Measurements from ENCODE around the gene SLC40A1.

SLC40A1 gene

DNA sequence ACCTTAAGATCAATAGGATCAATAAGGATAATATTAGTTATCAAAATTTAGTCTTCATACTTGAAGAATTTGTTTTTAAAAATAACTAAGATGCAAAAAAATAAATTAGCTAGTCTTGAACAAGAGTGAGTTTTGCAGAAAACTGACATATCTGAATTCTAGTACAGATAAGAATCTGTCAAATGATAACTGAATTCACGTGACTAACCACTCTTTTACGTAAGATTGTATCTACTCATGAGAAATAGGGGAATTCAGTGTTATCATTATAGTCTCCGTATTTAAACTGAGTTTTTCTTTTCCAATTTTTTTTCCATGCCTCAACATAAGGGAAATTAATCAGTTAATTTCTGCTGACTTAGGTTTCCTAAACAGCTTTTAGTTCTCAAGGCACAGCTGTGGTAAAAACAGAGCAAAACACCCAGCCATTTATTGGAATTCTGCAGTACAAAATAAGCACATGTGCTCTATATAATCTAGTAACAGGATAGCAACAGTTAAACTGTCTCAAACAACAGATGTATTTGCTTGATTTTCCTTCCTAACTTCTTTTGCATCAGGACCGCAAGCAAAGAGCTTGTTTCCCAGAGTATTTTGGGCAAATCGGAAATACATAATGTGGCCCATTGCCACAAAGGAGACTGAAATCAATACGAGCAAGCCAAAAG lies 19.1 kb downstream of the SLC40A1 start:
- DNase-seq, result no peak

DNA sequence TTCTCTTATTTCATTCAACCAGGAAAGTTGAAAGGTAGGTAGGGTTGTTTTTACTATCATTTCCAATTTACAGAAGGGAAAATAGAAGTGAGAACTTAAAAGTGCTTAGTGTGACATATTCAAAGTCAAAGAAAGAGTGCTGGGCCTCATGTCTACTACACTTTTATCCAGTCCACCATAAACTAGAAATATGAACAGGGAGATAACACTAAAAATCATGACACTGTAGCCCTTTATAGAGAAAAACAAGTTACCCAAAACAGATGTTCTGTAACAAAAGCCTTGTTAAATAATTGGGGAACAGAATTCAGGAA lies 20.4 kb downstream of the SLC40A1 start:
- no peak for DNase-seq

DNA sequence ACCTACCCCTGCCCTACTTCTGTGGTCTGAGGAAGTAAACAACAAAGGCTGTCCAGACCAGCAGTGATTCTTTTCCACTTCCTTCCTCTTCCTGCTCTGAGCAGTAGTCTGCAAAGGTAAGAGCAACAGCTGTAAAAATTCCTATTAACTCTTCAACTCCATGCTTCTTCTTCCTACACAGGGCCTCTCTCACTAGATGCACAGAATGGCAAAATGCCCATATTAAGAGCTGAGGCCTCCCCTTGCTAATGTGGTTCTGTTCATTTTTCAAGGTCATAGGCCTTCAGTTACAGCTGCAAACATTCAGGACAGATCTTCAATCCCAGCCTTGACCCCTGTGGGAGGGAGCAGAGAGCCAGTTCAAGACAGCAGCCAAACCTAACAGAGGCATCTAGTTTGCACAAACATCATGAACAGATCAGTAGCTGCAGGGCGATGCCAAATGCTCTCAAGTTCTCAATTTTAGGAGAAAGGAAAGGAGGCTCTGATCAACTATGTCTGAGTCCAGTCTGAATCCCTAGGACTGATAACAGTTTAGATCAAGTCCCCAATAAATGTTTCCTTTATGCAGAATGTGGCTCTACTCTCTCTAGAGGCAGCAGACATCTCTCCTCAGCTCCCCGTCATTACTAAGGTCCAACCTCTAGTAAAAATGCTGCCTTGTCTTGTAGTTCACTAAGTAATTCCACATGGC lies 20.9 kb downstream of the SLC40A1 start:
- no peak for DNase-seq

DNA sequence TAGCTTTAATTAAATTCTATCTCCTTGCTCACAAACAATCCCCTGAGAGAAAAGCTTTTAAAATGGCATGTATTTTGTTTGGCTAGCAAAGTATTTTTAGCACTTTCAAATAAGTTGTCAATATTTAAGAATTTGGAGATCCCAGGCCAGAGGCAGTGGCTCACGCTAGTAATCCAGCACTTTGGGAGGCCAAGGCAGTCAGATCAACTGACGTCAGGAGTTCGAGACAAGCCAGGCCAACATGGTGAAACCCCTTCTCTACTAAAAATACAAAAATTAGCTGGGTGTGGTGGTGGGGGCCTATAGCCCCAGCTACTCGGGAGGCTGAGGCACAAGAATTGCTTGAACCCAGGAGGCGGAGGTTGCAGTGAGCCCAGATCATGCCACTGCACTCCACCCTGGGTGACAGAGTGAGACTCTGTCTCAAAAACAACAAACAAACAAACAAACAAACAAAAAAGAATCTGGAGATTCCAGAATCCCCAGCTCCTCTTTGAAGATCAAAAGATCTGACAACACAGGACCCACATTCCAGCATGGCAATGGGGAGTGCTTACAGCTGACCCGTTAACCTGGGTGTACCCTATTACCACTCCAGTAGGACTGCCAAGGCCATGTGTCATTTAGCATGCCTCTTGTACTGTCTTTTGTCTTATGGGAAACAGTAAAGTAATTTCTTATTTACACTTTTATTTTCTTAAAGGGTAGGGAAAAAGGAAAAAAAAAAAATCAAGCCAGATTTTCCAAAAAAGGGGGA lies 21.9 kb downstream of the SLC40A1 start:
- no peak for DNase-seq

DNA sequence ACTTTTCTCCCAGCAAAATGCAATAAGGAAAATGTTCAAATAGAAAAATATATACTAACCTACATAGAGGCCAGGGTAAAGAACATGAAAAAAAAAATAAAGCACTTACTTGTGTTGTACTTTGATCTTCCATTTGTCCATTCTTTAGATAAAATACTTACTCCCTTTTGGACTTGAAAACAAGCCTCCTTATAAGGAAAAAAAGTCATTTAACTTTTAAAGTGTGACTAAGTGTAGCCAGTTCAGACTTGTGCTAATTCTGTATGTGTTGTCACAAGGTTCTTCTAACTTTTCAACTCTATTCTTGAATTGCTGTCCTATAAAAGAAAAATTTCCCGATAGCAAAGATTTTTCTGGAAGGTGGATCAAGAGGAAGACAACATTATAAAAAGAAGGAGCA lies 23.2 kb downstream of the SLC40A1 start:
- DNase-seq, result no peak

DNA sequence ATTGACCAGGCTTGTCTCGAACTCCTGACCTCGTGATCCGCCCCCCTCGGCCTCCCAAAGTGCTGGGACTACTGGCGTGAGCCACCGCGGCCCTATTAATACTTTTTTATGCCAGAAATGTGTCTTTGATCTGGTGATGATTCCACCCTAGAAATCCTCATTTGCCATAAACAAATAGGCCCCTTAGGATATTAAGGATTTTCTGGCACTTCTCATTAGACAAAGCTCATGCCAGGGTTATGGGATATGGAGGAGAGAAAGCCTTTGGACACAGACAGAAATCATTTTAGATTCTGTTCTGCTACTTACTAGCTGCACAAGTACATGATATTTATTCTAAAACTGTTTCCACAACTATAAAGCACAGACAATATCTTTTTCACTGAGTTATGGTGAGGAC lies 24.1 kb downstream of the SLC40A1 start:
- DNase-seq, result no peak

DNA sequence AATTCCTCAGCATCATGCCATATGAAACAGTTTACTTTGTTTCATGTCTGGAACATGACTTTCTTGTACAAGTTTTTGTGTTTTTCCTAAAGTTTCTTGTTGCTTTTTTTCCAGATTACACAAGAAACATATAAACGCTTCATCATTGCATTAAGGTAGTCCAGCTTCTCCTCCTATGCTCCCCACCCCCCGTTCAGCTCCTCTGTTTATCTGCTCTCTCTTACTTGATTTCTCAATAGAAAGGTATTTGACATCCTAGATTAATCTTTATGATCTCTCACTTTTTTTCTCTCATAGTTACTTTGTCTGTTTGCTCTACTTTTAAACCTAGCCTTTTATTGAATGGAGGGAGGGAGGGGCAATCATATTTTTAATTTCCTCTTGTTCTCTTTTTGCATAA lies 25.4 kb downstream of the SLC40A1 start:
- no peak for DNase-seq

DNA sequence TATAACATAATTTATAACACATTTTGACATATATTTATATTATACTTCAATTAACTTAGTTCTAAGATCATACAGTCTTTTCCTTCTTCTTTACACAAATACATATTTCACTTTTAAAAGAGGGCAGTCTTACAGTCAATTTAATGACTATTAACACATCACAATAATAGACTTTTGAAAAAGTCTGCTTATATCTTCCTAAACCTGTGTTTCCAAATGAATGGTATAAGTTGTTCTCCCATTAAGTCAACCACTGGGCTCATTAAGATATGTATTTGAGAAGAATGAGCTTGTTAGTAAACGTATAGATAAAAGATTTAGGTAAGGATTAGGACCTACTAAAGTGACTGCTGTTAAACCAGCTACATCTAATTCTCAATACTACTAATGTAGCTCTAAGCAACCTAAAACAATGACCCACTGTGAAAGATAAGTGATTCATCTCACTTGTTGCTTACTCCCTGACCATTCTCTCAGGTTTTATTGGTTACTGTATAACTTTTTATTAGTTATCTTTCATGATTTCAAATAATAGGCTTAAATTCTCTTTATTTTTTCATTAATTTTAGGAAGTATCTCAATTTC lies 27.0 kb downstream of the SLC40A1 start:
- DNase-seq, result no peak

DNA sequence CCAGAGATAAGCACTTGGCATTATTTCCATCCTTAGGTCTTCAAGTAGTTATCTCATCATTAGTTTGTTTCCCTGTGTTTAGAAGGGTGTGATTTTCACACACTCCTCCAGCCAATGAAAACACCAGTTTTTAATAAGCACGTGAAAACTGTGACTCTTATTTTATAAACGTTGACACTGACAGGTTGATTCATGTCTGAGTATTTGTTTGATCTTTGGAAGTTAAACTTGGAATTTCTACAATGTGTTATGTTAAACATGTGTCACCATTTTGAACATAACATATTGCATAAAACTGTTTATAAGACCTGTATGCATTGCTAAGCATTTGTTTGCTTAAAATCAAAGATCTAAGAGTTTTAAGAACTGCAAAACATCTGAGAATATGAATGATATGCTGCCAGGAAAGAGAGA lies 27.6 kb downstream of the SLC40A1 start:
- no peak for DNase-seq

DNA sequence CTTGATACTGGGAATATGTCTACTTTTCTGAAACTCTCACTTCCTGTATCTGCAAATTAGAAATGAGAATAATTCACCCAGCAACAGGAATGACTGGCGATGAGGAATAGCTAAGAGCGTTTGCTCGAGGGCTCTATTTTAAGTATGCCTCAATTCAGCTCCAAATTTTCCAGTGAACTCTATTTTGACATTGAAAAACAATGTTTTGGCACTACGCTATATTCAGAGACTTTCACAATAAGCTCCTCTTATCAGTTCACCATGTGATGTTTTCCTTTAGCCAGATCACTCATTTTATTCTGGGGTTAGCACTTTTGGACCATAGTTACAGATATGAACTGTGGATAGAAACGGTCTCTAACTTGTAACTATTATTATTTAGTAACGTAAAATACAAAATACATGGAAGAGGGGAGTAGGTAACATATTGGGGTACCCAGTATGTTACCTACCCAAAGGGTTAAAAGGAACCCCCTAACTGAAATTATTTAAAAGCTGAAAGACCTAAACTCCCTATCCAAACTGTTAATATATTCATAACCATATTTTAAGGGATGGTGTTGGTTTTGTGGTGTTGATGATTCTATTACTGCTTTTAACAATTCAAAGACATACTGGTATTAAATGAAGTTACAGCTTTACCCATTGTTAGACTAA lies 28.1 kb downstream of the SLC40A1 start:
- no peak for DNase-seq

DNA sequence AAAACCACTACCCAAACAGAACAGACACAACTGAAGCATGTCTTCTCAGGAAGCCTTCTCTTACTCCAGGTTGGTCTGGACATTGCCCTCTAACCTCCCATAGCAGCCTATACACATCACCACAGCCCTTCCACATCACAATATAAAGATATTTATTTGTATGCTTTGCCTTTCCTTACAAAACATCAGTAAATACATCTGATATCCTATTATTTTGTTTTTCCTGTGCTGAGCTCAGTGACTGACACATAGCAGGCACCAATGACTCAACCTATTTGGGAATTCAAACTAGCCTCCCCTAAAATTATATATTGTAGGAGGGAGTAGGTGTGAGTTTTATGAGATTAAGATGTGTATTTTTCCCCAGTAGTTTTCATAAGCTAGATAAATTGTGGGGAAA lies 28.8 kb downstream of the SLC40A1 start:
- no peak for DNase-seq

DNA sequence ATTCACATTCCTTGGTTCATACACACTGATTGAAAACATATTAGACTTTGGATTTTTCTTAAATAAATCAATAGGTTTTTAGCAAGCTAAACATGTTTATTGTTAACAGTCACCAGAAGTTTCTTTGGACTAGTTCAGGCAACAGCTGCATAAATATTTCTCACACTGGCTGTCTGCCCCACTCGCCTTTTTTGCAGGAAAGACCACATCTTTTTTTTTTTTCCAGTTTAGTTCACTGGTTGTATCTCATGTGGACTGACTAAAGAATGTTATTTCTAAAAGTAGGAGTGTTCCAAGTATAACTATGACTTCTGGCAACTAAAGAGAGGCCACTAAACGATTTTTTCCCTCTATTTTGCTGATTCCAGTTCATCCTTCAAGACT lies 31.1 kb downstream of the SLC40A1 start:
- DNase-seq, result no peak

DNA sequence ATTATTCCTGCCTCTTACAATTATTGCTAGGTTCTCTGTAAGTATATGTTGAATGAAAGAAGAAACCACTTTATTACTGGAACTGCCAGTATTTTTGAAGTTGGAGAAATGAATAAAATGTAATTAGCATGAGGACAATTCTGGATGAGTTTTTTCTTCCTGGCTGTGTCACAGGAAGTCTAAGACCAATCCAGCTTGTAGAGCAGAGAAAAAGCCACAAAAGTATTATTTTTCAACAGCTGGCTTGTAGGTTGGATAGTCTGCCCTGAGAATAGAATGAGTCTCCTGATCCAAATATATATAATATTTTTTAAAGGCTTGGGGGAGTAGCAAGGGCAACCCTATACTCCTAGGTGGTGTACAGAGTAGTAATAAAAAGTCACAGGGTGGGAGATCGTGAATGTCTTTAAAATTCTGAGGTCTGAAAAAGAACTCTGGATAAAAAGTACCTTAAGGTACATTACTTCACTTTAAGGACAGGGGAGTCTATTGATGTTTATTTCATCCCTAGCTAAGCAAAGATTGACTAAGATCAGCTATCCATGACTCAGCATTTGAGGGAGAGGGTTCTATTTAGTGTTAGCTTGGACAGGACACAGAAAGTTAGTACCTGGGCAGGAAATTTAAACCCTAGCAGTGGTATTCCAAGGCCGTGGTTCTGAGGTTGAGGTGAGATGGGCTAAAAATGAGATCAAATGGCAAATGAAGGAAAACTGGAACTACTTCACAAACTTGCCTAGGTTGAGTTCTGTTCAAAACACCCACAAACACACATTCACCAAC lies 31.7 kb downstream of the SLC40A1 start:
- DNase-seq, result no peak

DNA sequence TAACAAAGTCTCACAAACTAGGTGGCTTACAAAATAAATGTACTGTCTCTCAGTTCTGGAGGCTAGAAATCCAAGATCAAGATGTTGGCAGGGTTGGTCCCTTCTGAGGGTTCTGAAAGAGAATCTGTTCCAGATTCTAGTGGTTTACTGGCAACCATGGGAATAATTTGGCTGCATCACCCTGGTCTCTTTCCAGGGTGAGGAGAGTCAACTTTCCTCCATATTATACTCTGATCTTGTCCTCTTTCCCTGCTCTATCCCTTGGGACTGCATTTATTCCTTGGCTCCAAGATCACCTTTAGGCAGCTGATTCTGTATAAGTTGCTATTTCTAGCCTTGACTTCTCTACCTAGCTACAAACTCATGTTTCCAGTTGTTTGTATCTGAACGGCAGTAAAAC lies 35.2 kb downstream of the SLC40A1 start:
- no peak for DNase-seq

DNA sequence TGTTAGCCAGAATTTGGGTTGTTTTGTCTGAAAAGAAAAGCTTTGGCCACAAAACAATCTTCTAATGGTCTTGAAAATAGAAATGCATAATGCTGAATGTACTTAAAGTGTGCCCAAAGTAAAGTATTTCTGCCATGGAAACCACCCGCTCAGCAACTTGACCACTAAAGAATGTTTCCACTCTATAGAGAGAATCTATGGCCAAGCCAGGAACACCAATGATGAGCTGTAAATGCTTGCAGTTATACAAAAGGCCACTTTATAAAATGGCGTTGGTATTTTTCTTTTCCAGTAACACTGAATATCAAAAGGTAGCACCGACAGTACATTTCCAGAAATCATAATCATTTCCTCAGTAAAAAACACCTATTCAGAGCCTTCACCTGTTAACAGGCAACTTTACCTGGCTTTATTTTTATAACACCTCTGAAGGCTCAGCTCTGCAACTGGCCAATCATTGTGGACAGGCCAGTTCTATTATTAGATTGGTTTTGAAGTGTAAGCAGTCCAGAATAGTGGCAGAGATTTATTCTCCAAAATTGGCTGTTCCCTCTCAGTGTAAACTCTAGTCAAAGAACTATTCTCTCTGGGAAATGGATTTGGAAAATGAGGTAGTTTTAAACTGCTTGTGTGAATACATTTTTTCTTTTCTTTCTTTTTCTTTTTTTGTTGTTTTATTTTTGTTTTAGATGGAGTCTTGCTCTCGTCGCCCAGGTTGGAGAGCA lies 36.1 kb downstream of the SLC40A1 start:
- no peak for DNase-seq

DNA sequence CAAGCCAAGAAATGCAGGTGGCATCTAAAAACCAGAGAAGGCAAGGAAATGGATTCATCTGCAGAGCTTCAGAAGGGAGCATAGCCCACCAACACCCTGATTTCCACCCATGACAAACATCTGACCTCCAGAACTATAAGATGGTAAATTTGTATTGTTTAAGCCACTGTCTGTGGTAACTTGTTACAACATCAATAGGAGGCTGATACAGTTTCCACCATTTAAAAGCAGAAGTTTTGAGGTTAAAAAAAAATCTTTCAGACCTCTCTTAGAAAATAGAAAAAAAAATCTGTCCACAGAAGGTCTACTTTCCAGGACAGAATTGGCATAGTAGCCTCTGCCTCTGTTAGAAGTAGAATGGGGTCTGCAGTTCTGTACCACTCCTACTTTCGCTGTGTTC lies 37.2 kb downstream of the SLC40A1 start:
- no peak for DNase-seq

DNA sequence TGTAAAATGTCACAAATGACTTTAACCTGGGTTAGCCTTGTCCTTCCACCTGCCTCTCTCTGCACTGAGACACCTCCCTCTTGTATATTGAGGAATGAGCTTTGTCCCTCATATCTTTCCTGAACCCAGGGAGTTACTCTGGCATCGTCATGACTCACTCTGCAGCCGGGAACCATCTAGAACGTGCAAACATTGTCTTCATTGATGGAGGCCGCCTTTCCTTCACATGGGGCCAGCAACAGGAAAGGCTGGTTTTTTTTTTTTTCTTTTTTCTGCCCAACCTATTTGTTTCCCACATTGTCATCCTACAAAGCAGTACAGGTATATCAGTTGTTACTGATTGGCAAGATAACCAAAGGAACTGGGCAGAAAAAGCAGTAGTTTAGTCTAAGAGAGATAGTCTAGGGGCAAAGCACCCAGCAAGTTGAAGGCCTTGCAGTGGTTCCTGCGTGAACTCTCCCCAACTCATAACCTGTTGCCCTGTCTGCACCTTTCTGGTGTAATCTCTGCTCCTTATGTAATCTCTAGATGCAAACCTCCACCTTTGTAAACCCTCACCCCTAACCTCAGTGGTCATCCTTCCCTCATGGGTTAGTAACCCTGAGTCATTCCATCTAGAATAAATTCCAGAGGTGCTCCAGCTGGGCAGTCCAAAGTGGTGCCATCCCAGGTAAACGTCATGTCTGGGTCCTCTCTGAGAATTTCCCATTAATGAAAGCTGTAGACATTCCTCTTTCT lies 38.3 kb downstream of the SLC40A1 start:
- no peak for DNase-seq

DNA sequence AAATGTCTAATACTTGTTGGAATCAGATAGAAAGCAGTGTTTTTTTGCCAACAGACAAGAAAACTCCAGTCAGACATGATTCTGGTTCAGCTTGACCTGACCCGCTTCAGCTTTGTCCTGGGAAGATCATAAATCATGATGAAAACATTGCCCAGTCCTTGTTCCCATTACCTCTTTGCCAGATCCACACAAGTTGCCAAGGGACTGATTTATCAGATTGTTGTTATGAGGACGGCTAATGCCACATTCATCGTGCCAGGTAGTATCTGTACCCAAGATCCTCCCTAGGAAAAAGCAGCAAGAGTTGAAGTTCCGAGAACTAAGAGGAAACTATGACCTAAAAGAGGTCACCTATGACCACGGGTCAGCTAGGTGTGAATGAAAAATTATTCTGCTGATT lies 39.0 kb downstream of the SLC40A1 start:
- no peak for DNase-seq

DNA sequence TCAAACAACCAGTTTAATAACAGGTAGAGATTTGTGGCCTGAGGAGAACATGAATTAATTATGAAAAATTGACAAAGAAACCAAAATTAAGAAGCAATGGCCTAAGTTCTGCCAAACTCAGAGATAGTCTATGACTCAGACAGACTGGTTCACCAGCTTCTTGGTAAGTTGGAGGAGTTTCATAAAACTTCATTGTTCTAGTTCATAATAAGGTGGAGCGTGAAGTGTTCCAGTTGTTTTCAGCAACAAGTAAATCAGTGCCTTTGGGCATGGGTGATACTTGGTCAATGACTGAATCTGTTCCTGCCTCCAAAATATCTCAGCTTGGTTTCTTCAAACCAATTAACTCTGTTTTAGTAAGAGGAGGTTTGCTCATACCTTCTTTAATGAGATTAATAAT lies 40.0 kb downstream of the SLC40A1 start:
- DNase-seq, result no peak

DNA sequence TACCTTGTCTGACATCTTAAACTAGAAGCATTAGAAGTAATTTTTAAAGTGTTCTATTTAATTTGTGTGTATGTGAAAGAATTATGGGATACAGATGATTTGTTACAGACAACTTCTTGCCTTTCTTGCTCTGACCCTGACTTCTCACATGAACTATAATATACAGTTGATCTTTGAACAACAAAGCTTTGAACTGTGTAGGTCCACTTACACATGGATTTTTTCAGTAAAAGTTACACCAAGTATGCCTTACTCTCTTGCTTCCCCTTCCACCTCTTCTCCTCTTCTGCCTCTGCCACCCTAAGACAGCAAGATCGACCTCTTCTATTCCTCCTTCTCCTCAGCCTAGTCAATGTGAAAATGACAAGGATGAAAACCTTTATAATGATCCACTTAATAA lies 42.2 kb downstream of the SLC40A1 start:
- DNase-seq, result no peak

DNA sequence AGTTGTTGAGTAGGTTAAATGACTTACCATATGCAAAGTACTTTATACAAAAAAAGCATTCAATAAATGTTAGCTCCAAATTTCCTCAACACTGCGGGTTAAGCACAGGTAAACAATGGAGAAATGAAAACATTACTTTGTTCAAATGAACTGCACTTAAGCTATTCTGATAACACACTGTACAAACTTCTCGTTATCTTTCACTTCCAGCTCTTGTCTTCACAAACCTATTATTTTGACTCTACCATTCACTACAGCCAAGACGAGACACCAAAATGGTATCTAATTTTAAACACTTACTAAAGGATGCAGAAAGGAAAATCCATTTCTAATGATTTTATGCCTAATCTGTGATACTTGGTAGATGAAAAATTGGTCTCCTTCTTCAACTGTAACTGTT lies 43.8 kb downstream of the SLC40A1 start:
- no peak for DNase-seq
